ENCODE measurements around the gene BEND6. TPM values are rescaled to one million over a fixed set of nuclear protein-coding genes. Genes with fewer than 3 reads are reported as not detected.

Gene BEND6
- total and polyA plus RNA-seq, 2 of the 8 experiments (the other 6 are each of a cell fraction or from before 2014, with no cell fraction given), result 0.71 to 2.1 TPM

DNA sequence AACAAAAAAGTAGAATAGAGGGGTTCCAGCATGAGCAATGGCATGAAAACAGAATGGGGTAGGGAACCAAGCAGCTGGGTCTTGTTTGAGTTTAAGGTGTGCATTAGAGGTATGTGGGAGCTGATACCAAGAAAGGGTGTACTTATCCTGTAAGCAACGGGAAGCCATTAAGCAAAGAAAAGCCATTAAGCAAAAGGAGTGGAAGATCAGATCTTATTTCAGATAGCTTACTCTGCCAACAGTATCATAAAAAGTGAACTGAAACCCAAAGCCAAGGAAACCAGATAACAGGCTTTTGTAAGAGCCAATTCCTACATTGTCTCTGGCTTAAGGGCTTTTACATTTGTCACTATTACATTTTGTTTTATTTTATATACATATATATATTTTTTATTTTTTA lies 21.3 kb upstream of the BEND6 start (continued):
- TF ChIP-seq SIRT6 (IDR thresholded peaks at IDR 0.05; ENCODE audit: low read length), result no peak
